GM23248 (cell line): Measurements from ENCODE around the gene ENO4. TPM values are rescaled to one million over a fixed set of nuclear protein-coding genes. Genes with fewer than 3 reads are reported as not detected.
A peak's percentile ranks its signal among the peaks of the same experiment; 100 is the strongest.

Experiments used
- DNase-seq: peaks from one replicate; pipeline ENCODE4 v3.0.0-alpha.2; 2015
- H2AFZ ChIP-seq: fragments of 200-600 bp; sonication (generic); 2 replicates; pipeline ENCODE4 v1.6.1; 2016; ENCODE audit warnings: antibody characterized with exemption
- H3F3A ChIP-seq: fragments of 200-600 bp; sonication (generic); 2 replicates; pipeline ENCODE4 v1.6.1; 2016; ENCODE audit warnings: mild to moderate bottlenecking, antibody characterized with exemption, mixed run types; ENCODE audit not compliant: insufficient read depth
- H3K27ac ChIP-seq: fragments of 200-600 bp; sonication (generic); 2 replicates; pipeline ENCODE4 v1.5.1; 2016; ENCODE audit warnings: mild to moderate bottlenecking
- H3K27me3 ChIP-seq: fragments of 200-600 bp; sonication (generic); replicated peaks from 2 replicates; pipeline ENCODE4 v1.6.1; 2016; ENCODE audit warnings: mild to moderate bottlenecking; ENCODE audit not compliant: insufficient read depth
- H3K36me3 ChIP-seq: fragments of 200-600 bp; sonication (generic); 2 replicates; pipeline ENCODE4 v1.6.1; 2016; ENCODE audit warnings: low read depth, mild to moderate bottlenecking
- H3K4me1 ChIP-seq: fragments of 200-600 bp; sonication (generic); 2 replicates; pipeline ENCODE4 v1.6.1; 2016; ENCODE audit warnings: mild to moderate bottlenecking; ENCODE audit not compliant: insufficient read depth
- H3K4me2 ChIP-seq: fragments of 200-600 bp; sonication (generic); one replicate; pipeline ENCODE4 v1.6.1; 2016; ENCODE audit warnings: mild to moderate bottlenecking; ENCODE audit not compliant: unreplicated experiment
- H3K4me3 ChIP-seq: fragments of 200-600 bp; sonication (generic); 2 replicates; pipeline ENCODE4 v1.5.1; 2016; ENCODE audit warnings: mild to moderate bottlenecking
- H3K79me2 ChIP-seq: fragments of 200-600 bp; sonication (generic); 2 replicates; pipeline ENCODE4 v1.6.1; 2016; ENCODE audit warnings: mild to moderate bottlenecking; ENCODE audit not compliant: insufficient read depth
- H3K9ac ChIP-seq: fragments of 200-600 bp; sonication (generic); 2 replicates; pipeline ENCODE4 v1.6.1; 2016; ENCODE audit warnings: mild to moderate bottlenecking
- H3K9me2 ChIP-seq: fragments of 200-600 bp; sonication (generic); 2 replicates; pipeline ENCODE4 v1.6.1; 2016; ENCODE audit warnings: mixed run types, mild to moderate bottlenecking, moderate library complexity; ENCODE audit not compliant: insufficient read depth
- H3K9me3 ChIP-seq: fragments of 200-600 bp; sonication (generic); one replicate; pipeline ENCODE4 v1.6.1; 2017; ENCODE audit warnings: low read depth
- H4K20me1 ChIP-seq: fragments of 200-600 bp; sonication (generic); 2 replicates; pipeline ENCODE4 v1.6.0; 2016; ENCODE audit not compliant: insufficient read depth
- EZH2 ChIP-seq: fragments of 200-600 bp; sonication (generic); IDR thresholded peaks from 2 replicates; pipeline ENCODE4 v1.6.1; 2018; ENCODE audit warnings: antibody characterized with exemption, mild to moderate bottlenecking; ENCODE audit not compliant: insufficient read depth, poor library complexity, severe bottlenecking
- EZH2phosphoT487 ChIP-seq: fragments of 200-600 bp; sonication (generic); IDR thresholded peaks from 2 replicates; pipeline ENCODE4 v1.6.1; 2018; ENCODE audit warnings: antibody characterized with exemption, moderate library complexity, mild to moderate bottlenecking, low read depth; ENCODE audit not compliant: insufficient read depth
- WGBS, 2 experiments: methylation state at CpG; one replicate each; pipeline ENCODE4 v1.1.6; 2015 to 2017; ENCODE audit warnings: low lambda C conversion rate in 2 of 2, low coverage in 1 of 2; ENCODE audit errors: missing lambda C conversion rate in 2 of 2; 5-methylcytosine and 5-hydroxymethylcytosine counted together
- in situ Hi-C: fragments of 300-500 bp; cut with MboI; formaldehyde crosslinking; loops from 2 replicates; pipeline ENCODE4 v1.15.0; 2020
- polyA plus RNA-seq: library from polyadenylated mRNA; unstranded; fragments of >200 nt; fragmentation: Nextera tagmentation; extraction: Ambion mirVana; gene quantifications from 2 replicates; pipeline ENCODE4 v1.2.1, GENCODE V29; 2016
- total RNA-seq: library from RNA; depleted of rRNA; stranded (reverse); fragments of >200 nt; shearing (Covaris generic); gene quantifications from 2 replicates; pipeline ENCODE4 v1.2.3, GENCODE V29; 2014

Gene ENO4
- total and polyA plus RNA-seq, 2 experiments from 2014 or later, result 0.11 to 0.35 TPM

- TF ChIP-seq EZH2, result no peak
- TF ChIP-seq EZH2phosphoT487, result no peak
- 66 to 70% methylated on average over 10 of the region's 10 CpGs for WGBS, 2 experiments
- no peak overlapping the region for H2AFZ ChIP-seq
These were observed 39.2 kb upstream of the ENO4 start for GRCh38 chr10:116810120-116810500.

GRCh38 chr10:116810895-116811294 lies 38.4 kb upstream of the ENO4 start:
- H4K20me1 ChIP-seq, result no peaks in the 10 kb centered on the region
- no peaks in the 10 kb centered on the region for H3K9me2 ChIP-seq
- no peak overlapping the region for H3K27ac ChIP-seq
- no peaks in the 10 kb centered on the region for H3K36me3 ChIP-seq
- H3K9ac ChIP-seq, result no peak overlapping the region
- TF ChIP-seq EZH2phosphoT487 (no peak), EZH2 (no peak)
- DNase-seq, result no peak
- H3K9me3 ChIP-seq, result no peaks in the 10 kb centered on the region
- in situ Hi-C loops, result no loop called here
- H3F3A ChIP-seq, result no peaks in the 10 kb centered on the region
- H3K79me2 ChIP-seq, result no peaks in the 10 kb centered on the region
- WGBS, 2 experiments, result 53 to 61% methylated on average over 2 of the region's 2 CpGs
- no peak overlapping the region for H3K4me3 ChIP-seq
- peaks cover 7% of the 10 kb centered on the region; the same call in 1 of the 2 replicates for H3K27me3 ChIP-seq
- H3K4me1 ChIP-seq, result peaks cover 2% of the 10 kb centered on the region
- no peak overlapping the region for H3K4me2 ChIP-seq
- H2AFZ ChIP-seq, result no peak overlapping the region

More at GRCh38 chr10:116810120-116810500, 39.2 kb upstream of the ENO4 start:
- Histone ChIP-seq H3K27me3 (peaks cover 7% of the 10 kb centered on the region; the same call in 1 of the 2 replicates), H3K79me2 (no peaks in the 10 kb centered on the region), H3K4me2 (no peak overlapping the region), H3K9ac (no peak overlapping the region), H3K27ac (no peak overlapping the region), H4K20me1 (no peaks in the 10 kb centered on the region), H3K36me3 (no peaks in the 10 kb centered on the region), H3F3A (no peaks in the 10 kb centered on the region), H3K4me3 (no peak overlapping the region), H3K9me3 (no peaks in the 10 kb centered on the region), H3K9me2 (no peaks in the 10 kb centered on the region), H3K4me1 (no peaks in the 10 kb centered on the region)
- in situ Hi-C loops, result no loop called here
- no peak for DNase-seq

- Histone ChIP-seq H3K27me3 (peaks cover 7% of the 10 kb centered on the region; the same call in 1 of the 2 replicates), H3K9ac (no peak overlapping the region), H3K27ac (no peak overlapping the region), H2AFZ (no peak overlapping the region), H3K4me1 (peaks cover 9% of the 10 kb centered on the region), H3K79me2 (no peaks in the 10 kb centered on the region), H3K4me2 (no peak overlapping the region), H3K36me3 (no peaks in the 10 kb centered on the region), H3K9me3 (no peaks in the 10 kb centered on the region), H3F3A (no peaks in the 10 kb centered on the region), H3K9me2 (no peaks in the 10 kb centered on the region), H4K20me1 (no peaks in the 10 kb centered on the region), H3K4me3 (no peak overlapping the region)
- no peak for DNase-seq
- TF ChIP-seq EZH2phosphoT487 (no peak), EZH2 (no peak)
- in situ Hi-C loops, result no loop called here
- 77 to 82% methylated on average over 11 of the region's 11 CpGs for WGBS, 2 experiments
These were observed 37.6 kb upstream of the ENO4 start for GRCh38 chr10:116811691-116812090.

- H3K27ac ChIP-seq, result no peak overlapping the region
- no peaks in the 10 kb centered on the region for H4K20me1 ChIP-seq
- TF ChIP-seq EZH2phosphoT487 (no peak), EZH2 (no peak)
- in situ Hi-C loops, result no loop called here
- peaks cover 9% of the 10 kb centered on the region for H3K4me1 ChIP-seq
- DNase-seq, result peak; percentile 69
- no peaks in the 10 kb centered on the region for H3F3A ChIP-seq
- no peak overlapping the region for H3K4me3 ChIP-seq
- H3K9me3 ChIP-seq, result no peaks in the 10 kb centered on the region
- no peaks in the 10 kb centered on the region for H3K79me2 ChIP-seq
- H3K36me3 ChIP-seq, result no peaks in the 10 kb centered on the region
- 40 to 41% methylated on average over 18 of the region's 18 CpGs for WGBS, 2 experiments
- no peak overlapping the region for H2AFZ ChIP-seq
- H3K9ac ChIP-seq, result no peak overlapping the region
- 0 out of 2 replicates have a peak, but pooled peaks cover 3% of the 10 kb centered on the region for H3K27me3 ChIP-seq
- H3K9me2 ChIP-seq, result no peaks in the 10 kb centered on the region
- H3K4me2 ChIP-seq, result no peak overlapping the region
These were observed 33.5 kb upstream of the ENO4 start for GRCh38 chr10:116815641-116816415.
